ENCODE results near the gene LOXL1.

DNA sequence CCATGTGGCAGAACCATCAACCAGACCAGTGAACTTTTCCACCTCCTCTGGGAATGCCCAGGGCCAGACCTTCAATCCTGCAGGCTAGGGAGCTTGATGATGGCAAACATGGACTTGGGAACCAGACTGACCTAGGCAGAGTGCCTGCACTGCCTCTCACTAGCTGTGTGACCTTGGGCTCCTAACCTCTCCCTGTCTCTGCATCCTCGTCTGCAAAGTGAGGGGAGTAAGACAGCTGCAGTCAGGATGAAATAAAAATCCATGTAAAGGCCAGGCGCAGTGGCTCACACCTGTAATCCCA is 17.5 kb upstream of the LOXL1 start:
- no peak for TF ChIP-seq EZH2 (IDR thresholded peaks at IDR 0.05; ENCODE audit: borderline replicate concordance)
- TF ChIP-seq, protein P1, sequence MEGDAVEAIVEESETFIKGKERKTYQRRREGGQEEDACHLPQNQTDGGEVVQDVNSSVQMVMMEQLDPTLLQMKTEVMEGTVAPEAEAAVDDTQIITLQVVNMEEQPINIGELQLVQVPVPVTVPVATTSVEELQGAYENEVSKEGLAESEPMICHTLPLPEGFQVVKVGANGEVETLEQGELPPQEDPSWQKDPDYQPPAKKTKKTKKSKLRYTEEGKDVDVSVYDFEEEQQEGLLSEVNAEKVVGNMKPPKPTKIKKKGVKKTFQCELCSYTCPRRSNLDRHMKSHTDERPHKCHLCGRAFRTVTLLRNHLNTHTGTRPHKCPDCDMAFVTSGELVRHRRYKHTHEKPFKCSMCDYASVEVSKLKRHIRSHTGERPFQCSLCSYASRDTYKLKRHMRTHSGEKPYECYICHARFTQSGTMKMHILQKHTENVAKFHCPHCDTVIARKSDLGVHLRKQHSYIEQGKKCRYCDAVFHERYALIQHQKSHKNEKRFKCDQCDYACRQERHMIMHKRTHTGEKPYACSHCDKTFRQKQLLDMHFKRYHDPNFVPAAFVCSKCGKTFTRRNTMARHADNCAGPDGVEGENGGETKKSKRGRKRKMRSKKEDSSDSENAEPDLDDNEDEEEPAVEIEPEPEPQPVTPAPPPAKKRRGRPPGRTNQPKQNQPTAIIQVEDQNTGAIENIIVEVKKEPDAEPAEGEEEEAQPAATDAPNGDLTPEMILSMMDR (IDR thresholded peaks at IDR 0.05; ENCODE audit: poor library complexity): no peak

All from hepatocyte (in vitro differentiated cells).